Central memory CD8-positive, alpha-beta T cell (primary cell): ENCODE results near the gene PCGF5.
A peak's percentile ranks its signal among the peaks of the same experiment; 100 is the strongest.
"Not testable (repeated sequence)": the region's sequence is repeated elsewhere in the genome, so short reads cannot be mapped to it uniquely, and the experiment has no call there.

Experiments used
- ATAC-seq: fragments of 150-1000 bp; cut with Tn5 transposase; replicated peaks from 2 replicates; pipeline ENCODE4 v1.10.0; 2022; ENCODE audit warnings: mild to moderate bottlenecking, moderate FRiP score, moderate number of reproducible peaks; ENCODE audit not compliant: poor library complexity, severe bottlenecking; ENCODE audit errors: extremely low read depth
- DNase-seq, 2 donors: peaks; one replicate each; pipeline ENCODE4 v3.0.0; 2021; ENCODE audit warnings: low spot score in 2 of 2
- H3K27ac Mint-ChIP-seq: one replicate; pipeline ENCODE4 v1.8.0; 2022; ENCODE audit warnings: low read depth, mild to moderate bottlenecking, moderate library complexity, mixed read lengths
- H3K27me3 Mint-ChIP-seq: one replicate; pipeline ENCODE4 v1.8.0; 2022; ENCODE audit warnings: mixed read lengths
- H3K36me3 Mint-ChIP-seq: one replicate; pipeline ENCODE4 v1.8.0; 2022; ENCODE audit warnings: mild to moderate bottlenecking, moderate library complexity, mixed read lengths; ENCODE audit not compliant: insufficient read depth
- H3K4me1 Mint-ChIP-seq: one replicate; pipeline ENCODE4 v1.8.0; 2022; ENCODE audit warnings: mixed read lengths
- H3K4me3 Mint-ChIP-seq: one replicate; pipeline ENCODE4 v1.8.0; 2022; ENCODE audit warnings: mild to moderate bottlenecking, moderate library complexity, mixed read lengths
- H3K9me3 Mint-ChIP-seq: one replicate; pipeline ENCODE4 v1.8.0; 2022; ENCODE audit warnings: mixed read lengths

The PCGF5 gene

DNA sequence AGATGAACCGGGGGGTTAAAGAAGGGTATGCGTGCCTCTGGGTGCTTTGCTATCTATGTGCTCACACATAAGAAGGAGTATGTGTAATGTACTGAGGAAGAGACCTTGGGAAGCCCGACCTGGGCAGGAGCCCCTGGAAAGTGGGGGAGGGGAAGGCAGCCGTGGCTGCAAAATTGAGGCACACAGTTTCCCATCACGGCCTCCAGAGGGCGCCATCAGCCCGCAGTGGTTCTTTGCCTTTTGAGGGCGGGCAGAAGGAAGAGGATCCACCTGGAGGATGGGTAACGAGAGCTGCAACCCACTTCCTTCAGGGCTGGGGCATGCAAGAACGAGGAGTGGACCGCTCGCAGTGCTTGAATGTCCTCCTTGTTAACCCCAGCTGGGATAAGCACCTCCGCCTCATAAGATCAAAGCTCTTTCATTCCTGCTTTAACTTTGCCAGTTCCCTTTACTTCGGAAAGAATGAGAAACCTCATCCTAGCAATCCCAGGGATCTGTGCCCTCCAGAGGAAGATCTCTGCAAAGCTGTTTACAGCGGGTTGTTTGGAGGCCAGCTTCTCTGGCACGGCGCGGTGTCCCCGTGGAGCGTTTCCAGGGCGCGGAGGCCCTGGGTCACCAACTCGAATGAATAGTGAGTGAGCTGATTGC, 77.9 kb downstream of the PCGF5 start:
- H3K9me3 Mint-ChIP-seq = no peaks in the 10 kb centered on the region
- peak overlapping the region; percentile 48 for H3K4me3 Mint-ChIP-seq
- no peak overlapping the region for H3K27ac Mint-ChIP-seq
- H3K4me1 Mint-ChIP-seq = peaks cover 9% of the 10 kb centered on the region
- ATAC-seq (peak; percentile 87), DNase-seq (peak; percentile 68)
- peaks cover 9% of the 10 kb centered on the region for H3K27me3 Mint-ChIP-seq
- no peaks in the 10 kb centered on the region for H3K36me3 Mint-ChIP-seq

DNA sequence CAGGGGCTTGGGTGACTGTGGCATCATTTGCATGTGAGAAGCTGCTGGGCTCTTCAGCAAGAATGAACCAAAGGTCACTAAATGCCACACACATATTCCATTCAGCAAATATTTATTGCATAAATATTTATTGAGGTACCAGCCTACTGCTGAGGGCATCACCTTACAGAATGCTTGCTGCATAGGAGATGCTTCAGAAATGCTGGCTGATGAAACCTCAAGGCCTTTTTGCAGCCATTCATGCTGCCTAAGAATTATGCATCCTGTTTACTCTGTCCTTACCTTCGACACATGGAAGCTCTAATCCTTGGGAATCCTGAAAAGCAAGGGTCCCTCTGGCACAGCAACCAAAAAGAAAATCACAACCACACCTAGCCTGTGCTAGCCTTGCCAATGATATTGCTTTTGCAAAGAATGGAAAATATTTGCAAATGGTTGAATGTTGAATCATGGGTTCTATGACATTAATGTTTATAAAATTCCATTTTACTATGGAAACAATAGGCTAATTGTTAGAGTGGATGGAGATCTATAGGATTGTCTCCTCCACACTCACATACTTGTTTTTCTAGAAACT, 79.6 kb downstream of the PCGF5 start:
- no peak for DNase-seq
- no peak overlapping the region for H3K4me3 Mint-ChIP-seq
- H3K27me3 Mint-ChIP-seq = peaks cover 3% of the 10 kb centered on the region
- no peak for ATAC-seq
- H3K36me3 Mint-ChIP-seq = no peaks in the 10 kb centered on the region
- H3K4me1 Mint-ChIP-seq = peaks cover 9% of the 10 kb centered on the region
- no peak overlapping the region for H3K27ac Mint-ChIP-seq
- H3K9me3 Mint-ChIP-seq = no peaks in the 10 kb centered on the region

DNA sequence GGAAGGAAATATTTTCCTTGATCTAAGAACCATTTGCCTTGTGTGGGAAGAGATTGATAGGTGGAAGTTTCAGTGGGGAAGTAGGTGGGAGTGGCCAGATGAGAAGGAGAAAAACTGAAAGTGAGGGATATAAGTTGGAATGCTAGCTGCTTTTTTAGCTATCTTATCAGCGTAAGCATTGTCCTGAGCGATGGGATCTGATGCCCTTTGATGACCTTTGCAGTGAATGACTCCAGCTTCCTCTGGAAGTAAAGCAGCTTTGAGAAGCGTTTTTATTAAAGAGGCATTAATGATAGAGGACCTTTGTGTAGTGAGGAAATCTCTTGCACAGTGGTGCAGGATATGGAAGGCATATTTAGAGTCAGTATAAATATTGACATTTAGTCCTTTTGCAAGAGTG, 82.5 kb downstream of the PCGF5 start:
- not testable (repeated sequence) for H3K27me3 Mint-ChIP-seq, H3K9me3 Mint-ChIP-seq, H3K4me1 Mint-ChIP-seq

DNA sequence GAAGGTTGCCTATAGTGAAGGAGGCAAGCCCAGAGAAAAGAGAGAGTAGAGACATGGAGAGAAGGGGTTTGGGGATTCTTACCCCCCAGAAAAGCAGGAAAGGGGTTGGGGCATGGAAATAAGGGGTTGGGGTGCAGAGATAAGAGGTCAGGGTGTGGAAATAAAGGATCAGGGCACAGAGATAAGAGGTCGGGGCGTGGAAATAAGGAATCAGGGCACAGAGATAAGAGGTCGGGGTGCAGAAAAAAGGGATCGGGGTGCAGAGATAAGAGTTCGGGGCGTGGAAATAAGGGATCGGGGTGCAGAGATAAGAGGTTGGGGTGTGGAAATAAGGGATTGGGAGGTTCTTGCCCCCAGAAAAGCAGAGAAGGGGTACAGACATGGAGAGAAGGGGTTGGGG, 85.5 kb downstream of the PCGF5 start:
- H3K36me3 Mint-ChIP-seq, DNase-seq, ATAC-seq, H3K4me1 Mint-ChIP-seq, H3K4me3 Mint-ChIP-seq, H3K27ac Mint-ChIP-seq, H3K9me3 Mint-ChIP-seq: not testable (repeated sequence)
- peaks cover 12% of the 10 kb centered on the region for H3K27me3 Mint-ChIP-seq

More for the DNA sequence above, 82.5 kb downstream of the PCGF5 start:
- not testable (repeated sequence) for H3K4me3 Mint-ChIP-seq, DNase-seq, H3K36me3 Mint-ChIP-seq, H3K27ac Mint-ChIP-seq, ATAC-seq

DNA sequence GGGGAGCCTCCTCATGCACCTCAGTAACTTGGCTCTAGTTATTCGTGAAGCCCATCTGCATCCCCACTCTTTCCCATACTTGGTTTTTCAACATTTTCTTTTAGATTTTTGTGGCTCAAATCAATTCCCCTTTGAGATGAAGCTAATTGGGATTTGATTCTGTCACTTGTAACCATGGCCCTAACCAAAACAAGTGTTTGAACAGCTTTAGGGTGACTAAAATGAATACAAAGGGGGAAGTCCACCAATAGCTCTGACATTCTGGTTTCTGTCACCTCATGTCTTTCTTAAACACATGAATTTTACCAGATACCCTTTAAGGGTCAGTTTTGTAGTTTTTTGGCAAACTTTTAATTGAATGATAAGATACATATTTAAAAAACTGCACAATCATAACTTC, 87.0 kb downstream of the PCGF5 start:
- no peaks in the 10 kb centered on the region for H3K36me3 Mint-ChIP-seq
- DNase-seq = no peak
- H3K4me1 Mint-ChIP-seq = no peaks in the 10 kb centered on the region
- no peak overlapping the region for H3K4me3 Mint-ChIP-seq
- H3K27me3 Mint-ChIP-seq = peaks cover 27% of the 10 kb centered on the region
- no peak for ATAC-seq
- no peaks in the 10 kb centered on the region for H3K9me3 Mint-ChIP-seq
- no peak overlapping the region for H3K27ac Mint-ChIP-seq

DNA sequence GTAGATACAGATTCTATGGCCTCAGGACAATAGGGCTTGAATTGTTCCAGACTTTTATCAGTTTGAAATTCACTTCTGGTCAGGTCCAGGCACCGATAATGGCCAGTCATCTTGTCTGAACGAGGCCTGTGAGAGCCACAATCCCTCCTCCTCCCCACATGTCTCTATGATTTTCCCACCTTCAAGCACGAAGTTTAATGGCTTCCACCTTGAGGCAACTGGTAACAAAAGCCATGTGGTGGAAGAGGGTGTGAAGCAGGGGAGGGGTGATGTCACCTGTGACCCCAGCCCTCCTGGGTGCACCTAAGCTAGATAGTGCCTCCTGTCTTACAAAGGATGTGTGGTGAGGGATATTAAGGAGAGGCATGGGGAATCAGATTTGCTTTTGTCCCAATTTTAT, 89.2 kb downstream of the PCGF5 start:
- H3K27me3 Mint-ChIP-seq = peaks cover 39% of the 10 kb centered on the region
- no peaks in the 10 kb centered on the region for H3K4me1 Mint-ChIP-seq
- H3K27ac Mint-ChIP-seq = no peak overlapping the region
- DNase-seq (no peak), ATAC-seq (no peak)
- H3K9me3 Mint-ChIP-seq = no peaks in the 10 kb centered on the region
- no peak overlapping the region for H3K4me3 Mint-ChIP-seq
- no peaks in the 10 kb centered on the region for H3K36me3 Mint-ChIP-seq

DNA sequence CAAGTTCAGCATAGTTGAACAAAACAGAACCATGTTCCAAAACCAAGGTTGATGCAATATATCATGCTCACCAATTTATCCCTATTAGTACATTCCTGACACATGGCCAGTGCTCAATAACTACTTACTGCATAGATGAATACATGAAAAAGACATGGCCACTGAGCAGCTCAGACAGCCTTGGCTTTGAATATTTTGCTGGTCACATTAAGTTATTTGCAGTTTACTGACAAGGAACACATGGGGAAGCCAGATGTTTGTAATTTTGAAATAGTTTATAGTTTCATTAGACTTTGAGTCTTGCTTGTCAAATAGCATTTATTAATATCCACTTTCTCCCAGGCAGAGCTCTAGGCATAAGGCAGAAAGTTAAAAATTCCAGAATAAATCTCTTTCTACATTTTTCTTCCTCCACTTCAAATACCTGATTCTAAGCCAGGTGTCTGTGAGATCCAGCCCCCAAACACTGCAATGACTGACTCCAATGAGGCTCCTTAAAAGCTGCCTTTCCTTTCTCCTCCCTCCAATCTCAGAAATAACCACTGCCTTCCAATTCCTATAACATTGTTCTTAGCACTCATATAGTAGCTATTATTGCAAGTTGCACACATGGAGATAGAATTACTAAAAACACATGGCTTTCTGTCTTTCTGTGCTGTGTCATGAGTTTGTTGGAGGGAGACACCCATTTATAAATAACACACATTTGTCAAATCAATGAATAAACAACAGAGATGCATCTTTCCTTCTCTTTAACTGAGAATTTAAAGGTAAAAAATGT, 91.3 kb downstream of the PCGF5 start:
- Mint-ChIP-seq H3K9me3 (no peaks in the 10 kb centered on the region), H3K4me1 (no peaks in the 10 kb centered on the region), H3K36me3 (no peaks in the 10 kb centered on the region), H3K27ac (no peak overlapping the region), H3K4me3 (no peak overlapping the region), H3K27me3 (peaks cover 42% of the 10 kb centered on the region)
- DNase-seq (no peak), ATAC-seq (no peak)

DNA sequence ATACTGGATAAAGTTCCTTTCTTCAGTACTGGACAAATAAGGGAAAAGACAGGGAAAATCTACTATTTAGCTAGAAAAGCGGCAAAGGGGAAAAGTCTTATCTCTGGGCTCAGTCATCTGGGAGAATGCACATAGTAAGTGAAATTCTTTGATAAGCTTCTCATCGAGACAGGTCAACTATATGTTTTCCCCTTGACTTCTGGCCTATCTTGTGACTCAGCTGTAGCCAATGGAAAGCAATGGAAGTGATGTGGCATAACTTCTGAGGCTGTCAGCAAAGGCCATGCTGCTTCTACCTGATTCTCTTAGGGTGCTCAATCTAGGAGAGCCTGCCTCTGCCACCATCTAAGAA, 91.9 kb downstream of the PCGF5 start:
- no peak overlapping the region for H3K27ac Mint-ChIP-seq
- no peak for ATAC-seq
- peaks cover 42% of the 10 kb centered on the region for H3K27me3 Mint-ChIP-seq
- no peak for DNase-seq
- H3K9me3 Mint-ChIP-seq = no peaks in the 10 kb centered on the region
- no peaks in the 10 kb centered on the region for H3K36me3 Mint-ChIP-seq
- H3K4me1 Mint-ChIP-seq = no peaks in the 10 kb centered on the region
- H3K4me3 Mint-ChIP-seq = no peak overlapping the region

DNA sequence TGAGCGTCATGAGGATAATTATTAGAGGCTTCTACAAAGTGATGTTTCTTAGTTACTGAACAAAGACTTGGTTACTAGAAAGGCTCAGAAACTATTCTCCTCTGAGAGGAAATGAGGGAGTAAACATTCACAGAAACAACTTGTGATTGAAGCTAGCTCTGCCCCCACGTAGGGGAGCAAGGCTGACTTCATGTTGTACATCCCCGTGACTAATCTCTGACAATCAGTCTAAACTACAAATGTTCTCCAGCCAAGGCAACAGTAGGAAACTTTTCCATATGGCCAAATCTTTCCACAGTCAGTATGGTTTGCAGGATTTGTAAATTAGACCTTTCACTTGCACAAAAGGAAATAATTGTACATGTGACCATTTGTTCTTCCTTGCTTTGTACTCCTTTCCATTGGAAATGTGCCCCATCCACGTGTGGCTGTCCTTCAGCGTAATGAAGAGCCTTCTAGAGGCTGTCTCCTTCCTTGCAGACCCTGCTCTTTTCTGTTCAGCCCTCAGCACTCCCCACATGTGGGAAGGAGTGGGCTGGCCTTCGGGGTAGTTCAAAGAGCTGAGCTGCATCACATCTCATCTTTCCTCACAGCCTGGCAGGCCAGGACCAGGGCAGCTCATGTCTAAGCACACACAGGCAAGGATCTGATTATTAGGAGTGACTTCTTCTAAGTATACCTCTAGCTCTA, 93.5 kb downstream of the PCGF5 start:
- H3K9me3 Mint-ChIP-seq = no peaks in the 10 kb centered on the region
- no peak for ATAC-seq
- peaks cover 40% of the 10 kb centered on the region for H3K27me3 Mint-ChIP-seq
- no peaks in the 10 kb centered on the region for H3K4me1 Mint-ChIP-seq
- H3K36me3 Mint-ChIP-seq = no peaks in the 10 kb centered on the region
- no peak overlapping the region for H3K4me3 Mint-ChIP-seq
- no peak overlapping the region for H3K27ac Mint-ChIP-seq
- DNase-seq = no peak

DNA sequence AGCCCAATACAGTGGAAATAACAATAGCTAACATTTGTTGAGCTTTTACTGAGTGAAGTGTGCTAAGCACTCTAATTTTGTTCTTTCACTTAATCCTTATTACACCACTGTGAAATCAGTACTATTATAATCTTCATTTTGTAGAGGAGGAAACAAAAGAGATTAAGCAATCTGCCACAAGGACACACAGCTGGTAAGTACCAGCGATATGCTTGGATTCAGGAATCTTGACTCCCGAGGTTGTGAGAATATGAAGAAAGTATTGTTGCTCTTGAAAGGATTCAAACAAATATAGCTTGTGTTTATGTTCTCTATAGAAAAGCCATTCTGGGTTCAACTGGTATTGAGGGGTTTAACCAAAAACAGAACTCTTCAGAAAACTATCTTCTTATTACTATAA, 96.0 kb downstream of the PCGF5 start:
- H3K4me1 Mint-ChIP-seq = no peaks in the 10 kb centered on the region
- H3K9me3 Mint-ChIP-seq = no peaks in the 10 kb centered on the region
- H3K27ac Mint-ChIP-seq = no peak overlapping the region
- H3K36me3 Mint-ChIP-seq = no peaks in the 10 kb centered on the region
- no peak overlapping the region for H3K4me3 Mint-ChIP-seq
- peaks cover 26% of the 10 kb centered on the region for H3K27me3 Mint-ChIP-seq
- no peak for DNase-seq
- ATAC-seq = no peak

DNA sequence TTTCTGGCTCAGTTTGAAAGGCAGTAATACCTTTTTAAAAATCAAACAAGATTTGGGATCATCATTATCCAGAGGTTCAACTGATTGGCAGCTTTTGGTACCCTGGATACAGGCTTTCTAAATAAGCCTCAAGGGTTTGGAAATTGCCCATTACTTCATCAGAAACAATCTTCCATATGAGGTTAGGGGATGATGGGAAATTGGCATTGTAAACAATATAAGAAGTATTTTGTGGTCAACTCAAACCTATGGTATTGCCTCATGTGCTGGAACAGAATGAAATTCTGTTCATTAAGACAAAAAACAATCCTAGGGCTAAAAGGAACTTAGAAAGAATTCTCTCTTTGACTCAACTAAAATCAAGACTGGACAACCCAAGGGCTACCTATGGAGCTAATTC, 97.1 kb downstream of the PCGF5 start:
- Mint-ChIP-seq H3K4me3 (no peak overlapping the region), H3K9me3 (no peaks in the 10 kb centered on the region), H3K36me3 (no peaks in the 10 kb centered on the region), H3K4me1 (no peaks in the 10 kb centered on the region), H3K27ac (no peak overlapping the region), H3K27me3 (peaks cover 15% of the 10 kb centered on the region)
- DNase-seq (no peak), ATAC-seq (no peak)

DNA sequence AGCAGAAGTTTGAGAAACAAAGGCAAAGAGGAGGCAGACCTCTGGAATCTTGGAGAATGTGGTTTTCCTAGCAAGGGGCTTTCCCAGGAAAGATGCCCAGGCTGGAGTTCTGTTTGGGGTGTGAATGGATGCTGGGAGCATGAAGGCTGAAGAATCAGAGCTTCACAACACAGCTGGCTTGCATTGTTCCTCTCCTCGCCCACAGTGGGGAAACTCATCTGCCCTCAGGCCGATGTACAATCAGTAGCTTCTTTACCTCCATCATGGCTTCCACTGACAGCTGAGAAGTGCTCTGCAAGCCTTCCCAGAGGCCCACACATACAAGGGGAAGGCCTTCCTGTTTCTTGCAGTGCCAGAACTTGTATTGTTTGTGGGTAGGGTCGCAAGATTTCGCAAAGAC, 98.9 kb downstream of the PCGF5 start:
- DNase-seq = no peak
- Mint-ChIP-seq H3K36me3 (no peaks in the 10 kb centered on the region), H3K27ac (no peak overlapping the region), H3K4me1 (no peaks in the 10 kb centered on the region), H3K27me3 (peaks cover 8% of the 10 kb centered on the region), H3K4me3 (no peak overlapping the region), H3K9me3 (no peaks in the 10 kb centered on the region)
- no peak for ATAC-seq
